ENCODE results near the gene ABCB6.

DNA sequence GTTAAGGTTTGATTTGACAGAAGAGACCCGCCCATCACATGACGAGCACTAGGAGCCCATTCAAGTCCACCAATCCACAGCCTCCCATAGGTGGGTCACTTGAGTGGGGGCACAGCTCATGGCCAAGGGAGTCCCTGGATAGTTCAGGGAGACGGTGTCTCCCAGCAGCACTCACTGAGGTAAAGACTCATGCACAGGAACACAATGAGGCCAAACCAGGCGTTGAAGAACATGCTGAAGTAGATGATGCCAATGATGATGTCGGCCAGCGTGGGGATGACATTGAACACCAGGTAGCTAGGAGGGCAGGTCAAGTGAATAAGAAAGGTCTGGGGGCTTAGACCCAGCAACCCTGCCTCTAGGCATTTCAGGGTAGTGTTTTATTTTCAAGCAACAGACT lies 4.0 kb downstream of the ABCB6 start:
- TF ChIP-seq, protein P1, sequence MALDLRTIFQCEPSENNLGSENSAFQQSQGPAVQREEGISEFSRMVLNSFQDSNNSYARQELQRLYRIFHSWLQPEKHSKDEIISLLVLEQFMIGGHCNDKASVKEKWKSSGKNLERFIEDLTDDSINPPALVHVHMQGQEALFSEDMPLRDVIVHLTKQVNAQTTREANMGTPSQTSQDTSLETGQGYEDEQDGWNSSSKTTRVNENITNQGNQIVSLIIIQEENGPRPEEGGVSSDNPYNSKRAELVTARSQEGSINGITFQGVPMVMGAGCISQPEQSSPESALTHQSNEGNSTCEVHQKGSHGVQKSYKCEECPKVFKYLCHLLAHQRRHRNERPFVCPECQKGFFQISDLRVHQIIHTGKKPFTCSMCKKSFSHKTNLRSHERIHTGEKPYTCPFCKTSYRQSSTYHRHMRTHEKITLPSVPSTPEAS (tag by site-specific recombination; IDR thresholded peaks at IDR 0.05), result no peak
- TF ChIP-seq ZNF302 (tag by site-specific recombination; IDR thresholded peaks at IDR 0.05; ENCODE audit: low read depth), result no peak
- TF ChIP-seq, protein P2, sequence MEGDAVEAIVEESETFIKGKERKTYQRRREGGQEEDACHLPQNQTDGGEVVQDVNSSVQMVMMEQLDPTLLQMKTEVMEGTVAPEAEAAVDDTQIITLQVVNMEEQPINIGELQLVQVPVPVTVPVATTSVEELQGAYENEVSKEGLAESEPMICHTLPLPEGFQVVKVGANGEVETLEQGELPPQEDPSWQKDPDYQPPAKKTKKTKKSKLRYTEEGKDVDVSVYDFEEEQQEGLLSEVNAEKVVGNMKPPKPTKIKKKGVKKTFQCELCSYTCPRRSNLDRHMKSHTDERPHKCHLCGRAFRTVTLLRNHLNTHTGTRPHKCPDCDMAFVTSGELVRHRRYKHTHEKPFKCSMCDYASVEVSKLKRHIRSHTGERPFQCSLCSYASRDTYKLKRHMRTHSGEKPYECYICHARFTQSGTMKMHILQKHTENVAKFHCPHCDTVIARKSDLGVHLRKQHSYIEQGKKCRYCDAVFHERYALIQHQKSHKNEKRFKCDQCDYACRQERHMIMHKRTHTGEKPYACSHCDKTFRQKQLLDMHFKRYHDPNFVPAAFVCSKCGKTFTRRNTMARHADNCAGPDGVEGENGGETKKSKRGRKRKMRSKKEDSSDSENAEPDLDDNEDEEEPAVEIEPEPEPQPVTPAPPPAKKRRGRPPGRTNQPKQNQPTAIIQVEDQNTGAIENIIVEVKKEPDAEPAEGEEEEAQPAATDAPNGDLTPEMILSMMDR (tag by site-specific recombination; IDR thresholded peaks at IDR 0.05), result no peak
- no peak for TF ChIP-seq YY1 (tag by site-specific recombination; IDR thresholded peaks at IDR 0.05)
- TF ChIP-seq, protein P3, sequence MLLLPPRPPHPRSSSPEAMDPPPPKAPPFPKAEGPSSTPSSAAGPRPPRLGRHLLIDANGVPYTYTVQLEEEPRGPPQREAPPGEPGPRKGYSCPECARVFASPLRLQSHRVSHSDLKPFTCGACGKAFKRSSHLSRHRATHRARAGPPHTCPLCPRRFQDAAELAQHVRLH (tag by site-specific recombination; IDR thresholded peaks at IDR 0.05), result no peak
- TF ChIP-seq, protein P4, sequence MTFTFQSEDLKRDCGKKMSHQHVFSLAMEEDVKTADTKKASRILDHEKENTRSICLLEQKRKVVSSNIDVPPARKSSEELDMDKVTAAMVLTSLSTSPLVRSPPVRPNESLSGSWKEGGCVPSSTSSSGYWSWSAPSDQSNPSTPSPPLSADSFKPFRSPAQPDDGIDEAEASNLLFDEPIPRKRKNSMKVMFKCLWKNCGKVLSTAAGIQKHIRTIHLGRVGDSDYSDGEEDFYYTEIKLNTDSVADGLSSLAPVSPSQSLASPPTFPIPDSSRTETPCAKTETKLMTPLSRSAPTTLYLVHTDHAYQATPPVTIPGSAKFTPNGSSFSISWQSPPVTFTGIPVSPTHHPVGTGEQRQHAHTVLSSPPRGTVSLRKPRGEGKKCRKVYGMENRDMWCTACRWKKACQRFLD (tag by site-specific recombination; IDR thresholded peaks at IDR 0.05), result no peak
- no peak for TF ChIP-seq ZNF23 (tag by site-specific recombination; IDR thresholded peaks at IDR 0.05; ENCODE audit: borderline replicate concordance)
- TF ChIP-seq ZNF610 (tag by site-specific recombination; IDR thresholded peaks at IDR 0.05; ENCODE audit: borderline replicate concordance), result no peak
- TF ChIP-seq ZNF394 (tag by site-specific recombination; IDR thresholded peaks at IDR 0.05; ENCODE audit: borderline replicate concordance), result no peak
- TF ChIP-seq, protein P5, sequence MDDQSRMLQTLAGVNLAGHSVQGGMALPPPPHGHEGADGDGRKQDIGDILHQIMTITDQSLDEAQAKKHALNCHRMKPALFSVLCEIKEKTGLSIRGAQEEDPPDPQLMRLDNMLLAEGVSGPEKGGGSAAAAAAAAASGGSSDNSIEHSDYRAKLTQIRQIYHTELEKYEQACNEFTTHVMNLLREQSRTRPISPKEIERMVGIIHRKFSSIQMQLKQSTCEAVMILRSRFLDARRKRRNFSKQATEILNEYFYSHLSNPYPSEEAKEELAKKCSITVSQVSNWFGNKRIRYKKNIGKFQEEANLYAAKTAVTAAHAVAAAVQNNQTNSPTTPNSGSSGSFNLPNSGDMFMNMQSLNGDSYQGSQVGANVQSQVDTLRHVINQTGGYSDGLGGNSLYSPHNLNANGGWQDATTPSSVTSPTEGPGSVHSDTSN (CRISPR knock-in tag; IDR thresholded peaks at IDR 0.05), result no peak
- no peak for TF ChIP-seq SETDB1 (IDR thresholded peaks at IDR 0.05; ENCODE audit: insufficient read length, low read length)
